Smooth muscle cell of the pulmonary artery (primary cell): ENCODE measurements around the gene NLRP10. TPM values are rescaled to one million over a fixed set of nuclear protein-coding genes. Genes with fewer than 3 reads are reported as not detected.

ENCODE experiments used
- total RNA-seq: library from RNA; depleted of rRNA; stranded (reverse); fragments of >200 nt; gene quantifications from 2 replicates; pipeline ENCODE4 v1.2.3, GENCODE V29; 2014

The NLRP10 gene
- total RNA-seq = 3.5 and 6.7 TPM in 2 replicates

GRCh38 chr11:7965386-7965785, at the start of gene NLRP10:
TSS of gene NLRP10 (minus strand) at chr11:7965447. CDS start at chr11:7963495, 1,952 bp downstream.

GRCh38 chr11:7986768-7987559, 21.7 kb upstream of the NLRP10 start, which contains the start of gene EIF3F:
TSS of gene EIF3F (plus strand) at chr11:7987337. CDS start at chr11:7987353, 16 bp downstream.

GRCh38 chr11:7941608-7942007, 23.6 kb downstream of the NLRP10 start, which contains the start of gene OR10A3:
TSS of gene OR10A3 (minus strand) at chr11:7941708. CDS start at chr11:7939520, 2,188 bp downstream.

GRCh38 chr11:7931168-7931567, 34.1 kb downstream of the NLRP10 start, which contains the start of gene OR10A6:
TSS of gene OR10A6 (minus strand) at chr11:7931268. CDS start at chr11:7928662, 2,606 bp downstream.

Other genes starting within 250 kb of the NLRP10 start
- gene OR5P2, start 168.5 kb downstream of the NLRP10 start, total RNA-seq = not detected in 2 replicates
- not detected in 2 replicates for gene OR5P3, start 134.6 kb downstream of the NLRP10 start, total RNA-seq
- gene OR10A6, start 34.2 kb downstream of the NLRP10 start, total RNA-seq = 0.03 TPM in 1 of 2 replicates, not detected in the other
- 0.07 TPM in 1 of 2 replicates, not detected in the other for gene OR10A3, start 23.7 kb downstream of the NLRP10 start, total RNA-seq
- 428 and 443 TPM in 2 replicates for gene EIF3F, start 21.9 kb upstream of the NLRP10 start, total RNA-seq
- 8.2 and 16.4 TPM in 2 replicates for gene TUB, start 115.8 kb upstream of the NLRP10 start, total RNA-seq
- gene RIC3, start 203.6 kb upstream of the NLRP10 start, total RNA-seq = not detected in 2 replicates